ENCODE measurements around the gene BCAR3. TPM values are rescaled to one million over a fixed set of nuclear protein-coding genes. Genes with fewer than 3 reads are reported as not detected.

Gene BCAR3
- total RNA-seq, 1 donor from 2014 or later = 25.2 TPM

DNA sequence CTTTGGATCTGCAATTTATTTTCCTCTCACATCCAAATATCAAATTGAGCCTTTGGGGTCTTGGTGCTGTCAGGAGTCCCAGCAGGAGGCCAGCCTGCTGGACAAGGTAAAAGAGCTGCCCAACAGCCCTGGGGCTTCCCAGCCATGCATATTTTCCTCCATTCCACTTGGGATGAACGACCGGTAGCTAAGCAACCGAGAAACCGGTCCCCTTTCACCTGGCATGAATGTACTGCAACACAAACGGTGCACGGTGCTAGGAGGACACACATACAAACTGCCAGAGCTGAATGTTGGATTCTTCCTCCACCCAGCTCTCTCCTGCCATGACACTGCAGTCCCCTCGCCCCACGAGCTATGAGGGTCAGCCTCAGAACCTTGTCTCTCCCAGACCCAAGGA, 42.7 kb downstream of the BCAR3 start:
- DNase-seq (ENCODE audit: low read depth in 2 of 2) = no peak

DNA sequence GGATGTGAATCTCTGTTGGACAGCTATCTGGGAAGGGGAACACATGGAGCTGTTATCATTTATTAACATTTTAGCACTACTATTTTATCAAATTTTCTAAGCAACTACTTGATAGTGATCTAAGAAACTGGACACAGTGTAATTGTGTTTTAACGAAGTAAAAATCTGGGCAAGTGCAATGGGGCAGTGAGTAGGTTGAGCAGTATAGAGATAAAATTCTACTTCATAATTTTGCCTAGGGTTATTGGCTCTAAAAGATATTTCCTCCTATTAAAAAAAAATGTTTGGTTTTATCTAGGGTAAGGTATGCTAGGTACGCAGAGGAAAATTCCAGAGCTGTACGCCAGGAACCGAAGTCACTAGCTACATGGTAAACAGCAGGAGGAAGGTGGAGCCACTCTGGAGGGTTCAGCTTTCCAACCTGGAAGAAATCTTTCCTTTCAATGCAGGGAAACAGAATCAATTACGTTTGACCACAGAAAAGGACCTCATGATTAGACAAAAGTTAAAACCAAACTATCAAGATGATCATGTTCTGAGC, 43.3 kb downstream of the BCAR3 start:
- DNase-seq (ENCODE audit: low read depth in 2 of 2) = peak; percentile 55 to 76

DNA sequence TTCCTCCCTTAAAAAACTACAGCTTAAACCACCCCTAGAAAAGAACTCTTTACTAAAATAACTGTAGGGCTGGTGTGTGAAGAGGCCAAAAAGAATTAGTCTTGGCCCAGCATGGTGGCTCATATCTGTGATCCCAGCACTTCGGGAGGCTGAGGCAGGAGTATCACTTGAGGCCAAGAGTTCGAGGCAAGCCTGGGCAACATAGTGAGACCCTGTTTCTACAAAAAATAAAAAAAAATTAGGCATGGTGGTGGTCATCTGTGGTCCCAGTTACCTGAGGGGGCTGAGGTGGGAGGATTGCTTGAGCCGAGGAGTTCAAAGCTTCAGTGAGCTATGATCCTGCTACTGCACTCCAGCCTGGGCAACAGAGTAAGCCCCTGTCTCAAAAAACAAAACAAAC, 44.9 kb downstream of the BCAR3 start:
- DNase-seq (ENCODE audit: low read depth in 2 of 2) = no peak

DNA sequence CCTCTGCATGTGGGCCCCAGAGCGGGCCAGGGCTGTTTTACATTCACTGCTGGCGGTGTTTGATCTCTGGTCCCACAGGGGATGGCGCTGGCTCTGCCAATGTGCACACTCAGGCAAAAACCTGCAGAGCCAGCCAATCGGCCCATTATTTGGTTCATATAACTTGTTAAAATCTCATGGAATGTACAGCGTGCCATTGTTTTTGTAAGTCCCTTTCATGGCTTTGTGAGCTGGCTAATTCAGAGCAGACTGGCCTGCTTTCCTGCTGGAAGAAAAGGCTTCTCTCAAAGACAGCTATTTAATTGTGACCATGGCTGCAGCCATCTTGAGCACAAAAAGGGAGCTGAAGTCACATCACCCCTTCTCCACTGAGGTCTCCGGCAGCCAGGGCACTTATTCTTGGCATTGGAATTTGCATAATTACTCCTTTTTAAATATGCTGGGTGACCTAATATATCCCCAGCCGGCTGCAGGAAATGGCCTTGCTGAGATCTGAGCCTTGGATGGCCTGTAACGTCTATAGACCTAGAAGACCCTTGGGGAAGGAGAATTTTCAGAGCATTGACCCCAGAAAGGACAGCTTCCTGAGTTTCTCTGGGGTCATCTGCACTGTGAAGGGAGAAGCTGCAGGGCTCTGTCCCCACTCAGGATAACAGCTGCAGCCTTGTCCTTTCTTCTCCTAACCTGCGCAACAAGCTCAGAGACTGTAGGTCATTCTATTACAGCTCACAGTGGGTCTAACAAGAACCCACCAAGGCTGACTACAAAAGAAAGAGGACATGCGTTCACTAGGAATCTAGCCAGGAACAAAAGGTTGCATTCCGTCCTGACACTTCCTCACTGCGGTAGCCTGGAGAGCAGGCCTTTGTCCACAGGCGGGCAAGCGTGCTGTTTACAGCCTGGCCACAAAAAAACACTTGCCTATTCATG, 45.8 kb downstream of the BCAR3 start:
- peak; percentile 55 to 75 for DNase-seq (ENCODE audit: low read depth in 2 of 2)

DNA sequence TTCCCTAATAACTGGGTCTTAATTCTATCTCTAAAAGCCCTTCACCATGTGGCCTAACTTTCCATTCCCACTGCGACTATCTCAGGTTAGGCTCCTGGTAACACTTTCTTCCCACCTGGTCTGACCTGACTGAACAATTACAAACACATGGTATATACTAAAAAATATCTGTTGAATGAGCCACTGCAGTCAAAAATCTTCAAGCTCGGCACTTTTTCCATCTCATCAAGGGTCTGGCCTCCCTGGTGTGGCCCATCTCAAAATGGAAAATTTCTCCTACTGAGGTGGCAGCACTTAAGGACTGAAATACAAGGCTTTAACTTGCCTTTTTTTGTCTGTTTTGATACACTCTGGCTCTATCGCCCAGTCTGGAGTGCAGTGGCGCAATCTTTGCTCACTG, 48.3 kb downstream of the BCAR3 start:
- no peak for DNase-seq (ENCODE audit: low read depth in 2 of 2)

DNA sequence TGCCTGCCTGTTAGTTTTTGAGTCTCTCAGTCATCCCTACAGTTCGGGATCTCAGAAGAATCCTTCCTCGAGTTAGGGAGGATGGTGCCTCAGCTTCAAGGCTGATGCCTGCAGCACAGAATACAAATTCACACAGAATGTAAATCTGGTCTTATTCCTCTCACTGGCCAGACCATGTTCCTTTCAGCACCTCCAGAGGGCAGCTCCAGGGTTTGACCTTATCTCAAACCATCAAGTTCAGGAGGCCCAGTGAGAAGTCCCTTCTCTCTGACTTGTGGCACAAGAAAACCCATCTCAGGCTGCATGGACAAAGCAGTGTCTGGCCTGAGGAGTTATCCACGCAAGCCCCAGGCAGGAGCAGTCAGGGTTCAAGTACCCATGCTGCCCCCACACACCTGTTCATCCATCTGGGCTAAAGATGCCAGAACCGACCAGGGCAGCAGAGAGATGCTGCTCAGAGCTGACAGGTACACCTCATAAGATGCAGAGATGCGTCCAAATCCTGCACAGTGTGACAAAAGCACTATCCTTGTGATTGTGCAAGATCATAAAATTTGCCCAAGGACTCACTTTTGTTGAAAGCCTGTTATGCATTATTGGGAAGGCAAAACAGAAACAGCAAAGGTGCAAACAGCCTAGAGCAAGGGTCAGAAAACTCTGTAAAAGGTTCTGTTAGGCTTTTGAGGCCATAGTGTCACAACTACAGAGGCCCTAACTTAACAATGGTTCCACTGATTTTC, 49.8 kb downstream of the BCAR3 start:
- DNase-seq (ENCODE audit: low read depth in 2 of 2) = no peak

DNA sequence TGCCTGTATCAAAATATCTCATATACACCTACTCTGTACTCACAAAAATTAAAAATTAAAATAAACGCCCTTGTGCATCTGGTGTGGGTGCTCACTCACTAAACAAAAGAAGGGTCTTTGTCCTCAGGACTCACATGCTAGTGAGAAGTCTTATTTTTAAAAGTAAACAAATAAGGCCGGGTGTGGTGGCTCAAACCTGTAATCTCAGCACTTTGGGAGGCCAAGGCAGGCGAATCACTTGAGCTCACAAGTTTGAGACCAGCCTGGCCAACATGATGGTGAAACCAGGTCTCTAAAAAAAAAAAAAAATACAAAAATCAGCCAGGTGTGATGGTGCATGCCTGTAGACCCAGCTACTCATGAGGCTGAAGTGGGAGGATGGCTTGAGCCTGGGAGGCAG, 51.5 kb downstream of the BCAR3 start:
- no peak for DNase-seq (ENCODE audit: low read depth in 2 of 2)

DNA sequence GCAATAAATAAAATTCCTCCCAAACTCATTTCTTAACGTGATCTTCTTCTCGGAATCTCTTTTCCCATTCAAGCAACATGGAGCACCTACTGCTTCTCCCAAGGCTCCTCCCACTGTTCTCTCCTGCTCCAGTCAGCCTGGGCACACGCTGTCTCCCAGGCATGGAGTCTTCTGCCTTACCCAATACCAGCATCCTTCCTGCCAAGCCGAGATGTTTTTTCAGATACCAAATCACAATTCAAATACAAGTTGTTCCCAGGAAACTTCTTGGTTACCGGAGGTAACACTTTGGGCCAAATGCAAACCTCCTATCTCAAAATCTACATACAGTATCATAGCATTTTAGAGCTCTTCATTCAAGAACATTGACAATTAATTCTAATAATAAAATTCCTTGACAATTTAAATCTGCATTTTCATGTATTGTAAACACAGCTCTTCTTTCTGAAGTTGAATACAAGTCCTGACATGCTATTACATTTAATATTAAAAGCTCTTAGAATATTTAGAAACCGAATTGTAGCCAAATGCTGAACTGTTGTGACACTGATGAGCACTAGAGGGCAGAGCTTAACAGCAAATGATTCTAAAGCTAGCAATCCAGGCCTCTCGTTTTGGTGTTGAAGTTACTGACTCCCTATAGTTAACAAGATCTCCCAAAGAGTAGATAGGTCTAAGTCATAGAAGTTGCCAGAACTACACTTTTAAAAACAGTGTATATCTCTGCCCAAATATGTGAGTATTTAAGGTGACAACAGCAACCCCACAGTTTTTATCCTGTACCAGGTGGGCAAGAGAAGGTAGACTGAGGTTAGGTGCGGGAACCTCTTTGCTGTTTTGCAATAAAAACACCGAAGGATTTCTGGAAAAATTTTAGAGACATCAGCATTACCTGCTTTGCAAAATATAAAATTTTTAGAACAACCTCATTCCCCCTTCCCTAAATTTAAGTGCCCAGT, 52.3 kb downstream of the BCAR3 start:
- peak; percentile 75 to 86 for DNase-seq (ENCODE audit: low read depth in 2 of 2)

DNA sequence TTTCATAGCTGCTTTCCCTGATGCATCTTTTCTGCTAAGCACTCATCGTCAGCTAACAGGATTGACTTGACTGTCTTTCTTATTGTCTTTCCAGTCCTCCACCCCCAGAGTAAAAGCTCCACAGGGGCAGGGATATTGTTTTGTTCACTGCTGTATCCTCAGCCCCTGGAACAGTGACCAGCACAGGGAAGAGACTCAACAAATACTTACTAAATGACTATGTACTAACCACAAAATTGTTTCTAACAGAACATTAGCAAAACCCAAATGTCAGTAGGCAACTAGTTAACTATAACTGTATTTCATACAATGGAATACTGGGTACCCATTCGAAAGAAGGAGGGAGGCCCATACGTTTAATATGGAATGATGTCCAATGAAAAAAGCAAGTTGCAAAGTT, 53.0 kb downstream of the BCAR3 start:
- DNase-seq (ENCODE audit: low read depth in 2 of 2) = no peak

DNA sequence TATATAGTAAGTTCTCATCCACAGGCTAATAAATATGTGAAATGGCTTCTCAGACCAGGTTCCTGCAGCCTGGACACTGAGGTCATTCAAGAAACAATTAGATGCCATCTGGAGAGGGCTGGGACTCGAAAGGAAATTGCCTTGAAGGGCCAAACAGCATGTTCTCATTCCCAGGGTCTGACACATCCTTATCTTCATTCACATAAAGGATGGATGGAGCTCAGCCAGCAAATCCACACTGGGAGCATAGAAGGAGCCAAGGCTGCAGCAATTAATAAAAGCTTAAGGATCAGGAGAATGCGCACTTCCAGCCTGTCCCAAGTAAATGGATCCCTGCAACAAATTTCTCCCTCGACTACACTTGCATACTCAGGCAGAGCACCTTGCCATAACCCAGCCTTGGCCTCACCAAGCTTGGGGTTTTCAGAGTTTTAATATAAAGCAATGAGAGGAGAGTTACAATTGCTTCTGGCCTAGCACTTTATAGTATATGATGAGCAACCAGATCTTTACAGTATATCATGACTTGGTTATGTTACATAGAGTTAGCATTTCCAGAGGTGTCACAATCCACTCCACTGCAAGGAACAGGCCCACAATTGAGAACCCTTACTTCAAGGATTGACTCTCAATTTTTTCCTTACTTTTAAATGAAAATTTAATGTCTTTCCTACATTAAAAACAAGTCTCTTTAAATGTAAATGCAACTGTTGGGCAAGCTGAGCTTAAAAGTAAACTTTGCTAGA, 55.9 kb downstream of the BCAR3 start:
- peak in 1 of 2 donors; percentile 96 for DNase-seq (ENCODE audit: low read depth in 2 of 2)

DNA sequence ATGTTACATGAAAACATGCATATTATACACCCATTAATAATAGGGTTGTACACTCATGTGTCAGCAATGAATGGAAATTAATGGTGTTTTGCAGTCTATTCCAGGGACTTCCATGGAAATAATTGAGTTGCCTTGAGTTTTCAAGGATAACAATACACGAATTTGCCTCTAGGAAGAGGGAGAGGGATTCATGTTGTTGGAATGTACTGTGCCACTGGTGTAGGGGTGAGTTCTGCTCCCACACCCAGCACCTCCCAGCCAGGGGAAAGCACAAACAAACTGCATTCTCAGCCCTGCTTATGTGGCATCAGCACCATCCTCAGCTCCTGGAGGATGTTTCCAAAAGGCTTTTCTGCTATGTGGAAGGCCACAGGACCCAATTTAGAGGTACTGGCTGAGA, 57.8 kb downstream of the BCAR3 start:
- peak in 1 of 2 donors; percentile 84 for DNase-seq (ENCODE audit: low read depth in 2 of 2)

DNA sequence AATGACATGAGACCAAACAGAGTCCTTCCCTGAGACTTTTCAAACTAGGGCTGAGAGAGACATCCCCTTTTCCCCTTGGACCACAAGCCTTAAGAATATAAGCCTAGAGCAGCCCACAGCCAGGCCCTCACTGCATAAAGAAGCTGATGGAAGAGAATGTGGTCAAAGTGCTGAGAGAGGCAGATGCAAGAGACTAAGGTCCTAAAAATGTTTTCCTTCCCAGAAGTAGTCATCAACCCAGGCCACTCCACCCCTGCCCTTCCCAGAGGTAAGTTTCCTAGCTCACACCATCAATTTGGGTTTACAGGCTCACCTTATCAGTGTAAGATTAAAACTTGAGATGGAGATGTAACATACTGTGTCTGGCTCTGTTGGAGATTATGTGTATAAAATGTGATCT, 58.2 kb downstream of the BCAR3 start:
- DNase-seq (ENCODE audit: low read depth in 2 of 2) = no peak

DNA sequence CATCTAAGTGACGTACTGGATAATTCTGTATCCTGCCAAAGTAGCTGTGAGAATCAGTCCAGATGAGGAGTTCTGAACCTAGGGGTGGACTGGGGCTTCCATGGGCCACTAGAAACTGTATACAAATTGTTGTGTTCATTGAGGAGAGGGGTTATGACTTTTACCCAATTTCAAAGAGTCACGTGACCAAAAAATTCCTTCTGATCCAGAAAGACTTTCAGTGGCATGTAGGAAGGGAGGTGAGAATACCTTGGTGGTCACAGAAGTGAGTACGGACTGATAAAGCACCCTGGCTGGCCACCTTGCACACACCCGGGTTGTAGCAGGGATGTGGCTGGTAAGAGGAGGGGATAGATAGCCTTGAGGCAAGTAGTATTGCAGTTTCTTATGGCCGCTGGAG, 60.4 kb downstream of the BCAR3 start:
- DNase-seq (ENCODE audit: low read depth in 2 of 2) = no peak

DNA sequence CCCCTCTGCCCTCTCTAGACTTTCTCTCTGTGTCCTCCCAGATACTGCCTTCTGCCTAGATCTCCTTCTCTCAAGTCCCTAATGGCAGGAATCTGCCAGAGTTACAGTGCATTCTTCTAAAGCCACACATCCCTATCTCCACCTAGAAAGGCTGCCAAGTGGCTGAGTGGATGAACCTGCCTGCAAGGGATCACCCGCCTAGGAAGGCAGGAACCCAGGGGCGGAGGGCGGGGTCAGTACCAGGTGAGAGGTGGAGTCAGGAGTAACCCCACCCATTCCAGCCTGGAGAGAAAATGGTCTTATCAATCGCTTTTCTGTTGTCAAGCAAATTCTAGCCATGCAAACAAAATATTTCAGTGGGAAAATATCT, 60.8 kb downstream of the BCAR3 start:
- no peak for DNase-seq (ENCODE audit: low read depth in 2 of 2)

DNA sequence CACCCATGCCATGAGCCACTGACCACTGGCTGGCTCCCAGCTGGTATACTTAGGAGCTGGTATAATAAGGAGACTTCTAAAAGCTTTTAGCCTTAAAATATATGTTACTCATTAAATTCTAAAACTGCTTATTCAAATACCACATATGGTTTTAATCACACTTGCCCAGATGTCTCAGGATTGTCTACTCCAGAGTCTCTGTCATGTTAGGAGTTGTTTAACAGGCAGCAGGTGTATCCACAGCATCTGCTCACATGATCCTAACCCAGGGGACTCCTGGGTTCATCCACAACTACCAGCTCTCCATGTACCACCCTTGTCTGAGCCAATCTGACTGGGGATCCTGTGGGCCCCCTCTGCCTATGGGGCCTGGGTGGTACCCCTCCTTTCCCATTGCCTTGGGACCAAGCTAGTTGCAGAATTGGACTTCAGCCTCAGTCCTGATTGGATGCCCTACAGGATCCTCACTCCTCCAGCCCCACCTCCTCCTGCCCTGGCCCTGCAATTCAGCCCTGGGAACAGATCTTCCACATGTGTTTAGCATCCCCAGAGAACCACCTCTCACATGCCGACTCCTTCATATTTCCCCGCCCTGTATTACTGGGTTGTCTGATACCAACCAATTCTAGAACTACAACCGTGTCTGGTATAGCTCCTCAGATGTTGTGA, 61.3 kb downstream of the BCAR3 start:
- no peak for DNase-seq (ENCODE audit: low read depth in 2 of 2)

DNA sequence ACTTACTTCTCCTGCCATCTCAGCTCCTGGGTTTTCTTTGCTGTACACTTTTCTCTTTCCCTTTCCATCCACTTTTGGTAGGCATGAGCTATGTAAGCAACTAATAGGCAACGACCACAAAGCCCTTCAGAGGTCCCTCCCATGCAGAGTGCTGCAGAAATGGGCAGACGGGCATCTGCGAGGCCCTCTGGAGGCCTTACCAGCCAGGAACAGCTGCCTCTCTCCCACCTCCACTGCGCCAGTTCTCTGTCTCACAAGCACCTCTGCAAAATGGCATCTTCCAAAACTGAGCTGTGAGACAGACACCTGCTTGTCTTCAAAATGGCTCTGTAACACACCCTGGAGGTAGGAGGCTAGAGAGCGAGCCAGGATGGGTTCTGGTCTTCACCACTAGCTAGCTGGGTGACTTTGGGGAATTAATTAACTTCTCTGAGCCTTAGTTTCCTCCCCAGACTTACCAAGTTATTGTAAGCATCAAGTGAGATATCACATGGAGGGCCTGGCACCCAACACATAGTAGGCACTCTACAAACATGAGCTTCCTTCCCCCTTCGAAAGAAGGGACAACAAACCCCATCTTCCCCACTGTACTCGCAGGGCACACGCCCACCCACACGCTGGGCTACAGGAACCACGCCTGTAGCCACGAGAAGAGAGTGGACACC, 62.0 kb downstream of the BCAR3 start:
- DNase-seq (ENCODE audit: low read depth in 2 of 2) = no peak

DNA sequence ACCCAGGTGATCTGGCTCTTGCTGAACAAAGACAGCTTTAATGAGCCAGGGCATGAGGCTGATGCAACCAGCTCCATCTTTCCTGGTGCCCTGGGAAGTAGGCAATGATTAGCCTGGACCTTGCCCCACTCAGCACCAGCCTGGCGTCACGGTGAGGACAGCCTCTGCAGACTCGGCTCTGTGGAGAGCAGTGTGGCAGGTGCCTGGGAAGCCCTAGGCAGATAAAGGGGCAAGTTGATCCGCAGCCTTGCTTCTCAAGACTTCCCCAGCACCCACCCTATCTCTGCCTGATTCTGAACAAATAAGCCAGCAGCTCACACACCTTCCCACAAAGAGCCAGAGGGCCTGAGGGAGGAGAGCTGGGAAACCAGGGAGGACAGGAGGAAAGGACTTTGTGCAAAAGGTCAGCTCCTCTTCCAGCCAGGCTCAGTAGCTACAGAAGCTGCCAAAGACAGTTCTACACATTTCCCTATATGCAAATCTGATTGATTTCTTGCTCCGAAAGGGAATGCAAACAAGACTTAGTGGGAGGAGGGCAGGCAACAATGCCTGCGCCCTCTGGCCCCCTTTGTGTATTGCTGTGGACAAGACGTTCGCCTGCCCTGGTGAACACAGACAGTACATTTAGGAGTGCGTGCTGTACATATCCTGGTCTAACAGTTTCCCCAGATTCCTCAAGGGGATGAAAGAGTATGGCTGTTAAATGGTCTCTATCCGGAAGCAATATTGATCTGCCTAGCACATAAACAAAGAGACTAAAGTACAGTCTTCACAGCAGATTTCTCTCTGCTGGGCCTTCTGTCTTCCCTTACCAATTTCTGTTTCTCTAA, 63.8 kb downstream of the BCAR3 start:
- no peak for DNase-seq (ENCODE audit: low read depth in 2 of 2)

DNA sequence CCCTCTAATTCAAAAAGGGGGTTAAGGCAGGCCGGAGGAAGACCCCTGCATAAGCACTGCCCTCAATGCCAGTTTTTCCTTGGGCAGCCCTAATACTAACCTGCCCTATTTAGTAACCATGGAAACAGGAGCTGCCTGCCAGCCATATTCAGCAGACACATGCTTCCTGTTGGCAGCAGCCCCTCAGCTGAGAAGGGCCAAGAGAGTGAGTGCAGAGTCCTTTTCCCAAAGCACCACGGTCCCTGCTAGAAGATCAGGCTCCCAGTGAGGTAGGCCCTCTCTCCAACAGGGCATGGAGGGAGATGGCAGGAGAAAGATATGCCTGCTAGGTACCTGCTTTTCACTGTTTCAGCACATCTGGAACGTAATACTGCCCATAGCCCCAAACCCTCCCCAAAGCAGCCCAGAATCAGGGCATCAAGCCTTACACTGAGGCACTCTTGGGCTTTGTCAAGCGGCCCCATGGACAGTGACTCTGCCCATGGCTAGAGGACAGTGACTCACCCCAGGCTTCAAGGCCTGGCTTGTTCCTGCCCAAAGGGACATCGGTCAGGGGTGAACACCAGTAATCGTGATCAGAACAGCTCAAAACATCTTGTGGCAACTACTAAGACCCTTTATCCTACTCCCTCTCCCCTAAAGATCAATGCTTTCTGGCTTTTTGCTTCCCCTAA, 64.5 kb downstream of the BCAR3 start:
- peak; percentile 68 to 84 for DNase-seq (ENCODE audit: low read depth in 2 of 2)
